HEK293T (cell line): Measurements from ENCODE around the gene NDRG2.

Experiments used
- ARNT ChIP-seq: fragments of 450-650 bp; IDR thresholded peaks from 2 replicates; pipeline ENCODE4 v1.6.1; 2017; ENCODE audit warnings: mild to moderate bottlenecking
- BHLHE40 ChIP-seq: fragments of 450-650 bp; IDR thresholded peaks from 2 replicates; pipeline ENCODE4 v1.6.1; 2016; ENCODE audit warnings: mild to moderate bottlenecking, moderate library complexity, borderline replicate concordance
- CTBP1 ChIP-seq: fragments of 450-650 bp; IDR thresholded peaks from 2 replicates; pipeline ENCODE4 v1.6.1; 2016; ENCODE audit warnings: borderline replicate concordance
- FOXA1 ChIP-seq: fragments of 450-650 bp; IDR thresholded peaks from 2 replicates; pipeline ENCODE4 v1.6.1; 2016; ENCODE audit warnings: mild to moderate bottlenecking
- FOXK2 ChIP-seq: fragments of 450-650 bp; IDR thresholded peaks from 2 replicates; pipeline ENCODE4 v1.6.1; 2016; ENCODE audit warnings: mild to moderate bottlenecking
- FOXM1 ChIP-seq: fragments of 450-650 bp; IDR thresholded peaks from 2 replicates; pipeline ENCODE4 v1.6.1; 2017; ENCODE audit warnings: mild to moderate bottlenecking, borderline replicate concordance
- LEF1 ChIP-seq: fragments of 450-650 bp; IDR thresholded peaks from 2 replicates; pipeline ENCODE4 v1.6.1; 2017; ENCODE audit warnings: mild to moderate bottlenecking, borderline replicate concordance
- SP1 ChIP-seq: fragments of 450-650 bp; IDR thresholded peaks from 2 replicates; pipeline ENCODE4 v1.6.1; 2017
- SUZ12 ChIP-seq: fragments of 450-650 bp; IDR thresholded peaks from 2 replicates; pipeline ENCODE4 v1.6.1; 2016; ENCODE audit warnings: mild to moderate bottlenecking
- TARDBP ChIP-seq: fragments of 450-650 bp; IDR thresholded peaks from 2 replicates; pipeline ENCODE4 v1.6.1; 2016

DNA sequence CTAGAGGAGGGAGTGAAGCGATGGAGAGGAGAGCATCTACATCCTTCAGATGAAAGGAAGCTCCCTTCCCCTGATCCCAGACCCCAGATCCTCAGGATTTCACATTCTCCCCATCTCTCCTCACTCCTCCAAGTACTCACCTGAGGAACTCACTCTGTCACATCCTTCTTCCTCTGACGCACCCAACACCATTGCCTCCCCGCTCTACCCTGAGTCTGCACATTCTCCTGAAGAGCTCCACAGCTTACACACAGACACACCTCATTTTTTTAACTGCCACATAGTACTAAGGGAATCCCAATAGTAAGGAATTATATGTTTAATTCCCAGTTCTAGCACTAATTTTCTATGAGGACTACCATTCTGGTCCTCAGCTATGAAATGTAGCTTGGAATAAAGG, 51.4 kb downstream of the NDRG2 start:
- no peak for TF ChIP-seq FOXK2
- no peak for TF ChIP-seq BHLHE40
- no peak for TF ChIP-seq ARNT
- TF ChIP-seq LEF1, result no peak
- no peak for TF ChIP-seq CTBP1
- no peak for TF ChIP-seq SUZ12
- TF ChIP-seq FOXM1, result no peak
- TF ChIP-seq FOXA1, result no peak
- no peak for TF ChIP-seq TARDBP
- no peak for TF ChIP-seq SP1
